GM12873 (cell line): ENCODE results near the gene SLC38A1.

Source experiments
- TF ChIP-seq, protein P1 (sequence below): IDR thresholded peaks from 2 replicates; pipeline ENCODE4 v1.5.1; 2012; ENCODE audit warnings: low read depth, mild to moderate bottlenecking, moderate library complexity, low read length, control low read depth; ENCODE audit not compliant: insufficient read depth; ENCODE audit errors: missing control alignments

SLC38A1 gene

DNA sequence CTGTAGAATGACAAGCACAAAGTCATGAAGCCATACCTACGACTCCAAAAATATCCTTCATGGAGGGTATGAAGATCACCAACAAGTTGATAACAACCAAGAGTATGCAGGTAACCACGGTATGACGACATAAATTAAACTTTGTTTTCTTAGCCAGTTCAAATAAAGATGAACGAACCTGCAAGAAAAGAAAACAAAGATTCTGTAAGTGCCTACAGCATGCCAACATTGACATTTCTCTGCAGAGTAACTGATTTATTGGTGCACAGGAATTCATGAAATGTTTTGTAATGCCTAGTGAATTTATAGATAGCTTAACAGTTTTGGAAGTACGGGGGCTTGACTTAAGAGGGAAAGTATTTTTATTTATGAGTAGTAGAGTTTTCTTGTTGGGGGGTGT lies 71.0 kb downstream of the SLC38A1 start:
- TF ChIP-seq, protein P1, sequence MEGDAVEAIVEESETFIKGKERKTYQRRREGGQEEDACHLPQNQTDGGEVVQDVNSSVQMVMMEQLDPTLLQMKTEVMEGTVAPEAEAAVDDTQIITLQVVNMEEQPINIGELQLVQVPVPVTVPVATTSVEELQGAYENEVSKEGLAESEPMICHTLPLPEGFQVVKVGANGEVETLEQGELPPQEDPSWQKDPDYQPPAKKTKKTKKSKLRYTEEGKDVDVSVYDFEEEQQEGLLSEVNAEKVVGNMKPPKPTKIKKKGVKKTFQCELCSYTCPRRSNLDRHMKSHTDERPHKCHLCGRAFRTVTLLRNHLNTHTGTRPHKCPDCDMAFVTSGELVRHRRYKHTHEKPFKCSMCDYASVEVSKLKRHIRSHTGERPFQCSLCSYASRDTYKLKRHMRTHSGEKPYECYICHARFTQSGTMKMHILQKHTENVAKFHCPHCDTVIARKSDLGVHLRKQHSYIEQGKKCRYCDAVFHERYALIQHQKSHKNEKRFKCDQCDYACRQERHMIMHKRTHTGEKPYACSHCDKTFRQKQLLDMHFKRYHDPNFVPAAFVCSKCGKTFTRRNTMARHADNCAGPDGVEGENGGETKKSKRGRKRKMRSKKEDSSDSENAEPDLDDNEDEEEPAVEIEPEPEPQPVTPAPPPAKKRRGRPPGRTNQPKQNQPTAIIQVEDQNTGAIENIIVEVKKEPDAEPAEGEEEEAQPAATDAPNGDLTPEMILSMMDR = no peak

DNA sequence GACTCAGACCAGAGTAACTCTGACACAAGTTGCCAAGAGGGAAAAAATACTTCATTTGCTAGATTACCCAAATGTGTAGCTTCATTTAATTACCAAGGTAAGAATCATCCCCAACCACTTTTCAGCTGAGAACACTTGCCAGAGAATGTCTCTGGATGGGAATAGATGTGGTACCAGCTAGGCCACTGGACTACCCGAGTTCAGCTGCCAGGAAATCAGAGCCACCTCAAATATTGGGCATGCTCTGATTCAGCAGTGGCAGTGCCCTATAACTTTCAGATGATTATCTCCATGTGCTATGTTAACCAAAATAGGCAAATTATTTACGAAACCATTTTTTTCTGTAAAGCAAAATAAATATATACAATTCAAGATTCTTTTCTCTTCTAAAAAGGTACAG lies 80.7 kb downstream of the SLC38A1 start:
- TF ChIP-seq, protein P1 = no peak

GRCh38 chr12:46187023-46187422 lies 81.8 kb downstream of the SLC38A1 start:
- TF ChIP-seq, protein P1 = no peak

GRCh38 chr12:46186088-46186487 lies 82.8 kb downstream of the SLC38A1 start:
- TF ChIP-seq, protein P1 = no peak

- TF ChIP-seq, protein P1 = no peak
Observed at GRCh38 chr12:46185686-46186085, 83.2 kb downstream of the SLC38A1 start.

DNA sequence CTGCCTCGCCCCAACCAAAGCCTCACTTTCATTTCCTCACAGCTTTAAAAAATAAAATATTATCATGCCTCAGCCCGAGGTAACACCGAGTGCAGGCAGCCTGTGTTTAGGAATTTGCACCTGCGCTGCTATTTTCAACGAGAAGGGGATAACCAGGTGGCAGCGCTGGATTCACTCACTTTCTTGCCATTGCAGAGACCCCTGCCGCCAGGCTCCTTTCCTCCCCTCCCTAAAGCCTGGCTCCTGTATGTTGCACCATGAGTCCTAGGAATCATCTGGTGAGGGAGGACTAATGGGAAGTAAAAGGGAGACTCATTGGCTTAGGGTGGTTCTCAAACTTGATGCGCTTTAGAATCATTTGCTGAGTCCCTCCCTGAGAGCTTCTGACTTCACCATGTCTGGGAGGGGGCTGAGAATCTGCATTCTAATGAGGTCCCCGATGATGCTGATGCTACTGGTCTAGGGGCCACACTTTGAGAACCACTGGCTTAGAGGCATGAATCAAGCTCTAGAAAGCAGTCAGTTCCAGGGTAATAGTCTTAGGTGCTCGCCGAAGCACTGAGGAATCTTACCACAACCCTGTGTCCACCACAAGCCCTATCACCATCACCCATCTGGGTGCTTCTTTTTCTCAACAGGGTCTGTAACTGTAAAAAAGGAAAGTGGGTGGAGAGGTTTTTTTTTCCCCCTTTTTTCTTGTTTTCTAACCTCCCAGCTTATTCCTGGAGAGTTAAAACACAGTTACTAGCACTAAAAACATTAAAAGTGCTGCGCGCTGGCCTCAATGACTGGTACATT lies 83.8 kb downstream of the SLC38A1 start:
- TF ChIP-seq, protein P1 = no peak

DNA sequence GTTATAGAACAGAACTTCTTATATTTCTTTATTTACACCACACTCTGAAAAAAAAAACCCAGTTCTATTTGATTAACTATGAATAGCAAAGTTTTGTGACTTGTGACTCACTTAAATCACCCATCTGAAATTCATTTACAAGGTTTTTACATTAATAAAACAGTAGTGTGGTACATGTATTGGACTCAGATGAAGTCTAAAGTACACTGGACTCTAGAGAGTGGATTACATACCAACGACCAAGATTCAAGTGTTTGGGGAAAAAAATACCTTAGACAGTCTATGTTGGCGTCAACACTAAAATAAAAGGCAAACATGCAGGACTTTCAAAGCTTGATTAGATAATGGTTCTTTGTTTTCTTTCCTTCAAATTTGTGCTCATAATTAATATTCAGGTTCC lies 85.7 kb downstream of the SLC38A1 start:
- TF ChIP-seq, protein P1 = no peak
